Stimulated activated CD4-positive, alpha-beta T cell treated with anti-CD3 and anti-CD28 coated beads, Interleukin-1b, Interleukin-23, amount 100 ng/mL, for 4 hours (primary cell): ENCODE results near the gene FAM124A.

Experiments used
- DNase-seq, 2 donors: peaks; one replicate each; pipeline ENCODE4 v3.0.0-alpha.2; 2020; ENCODE audit warnings: low read depth in 2 of 2

FAM124A gene

GRCh38 chr13:51222037-51222685 is at the start of gene FAM124A:
TSS of gene FAM124A (plus strand) at chr13:51222398. CDS start at chr13:51222502, 104 bp downstream.
- DNase-seq = peak; percentile 26 to 52

- no peak for DNase-seq
Measured at GRCh38 chr13:51175021-51175420, 47.2 kb upstream of the FAM124A start.

GRCh38 chr13:51175639-51176038 is 46.6 kb upstream of the FAM124A start:
- DNase-seq = no peak

GRCh38 chr13:51177188-51177587 is 45.0 kb upstream of the FAM124A start:
- no peak for DNase-seq

GRCh38 chr13:51178456-51179074 is 43.6 kb upstream of the FAM124A start:
- DNase-seq = no peak

GRCh38 chr13:51179432-51179971 is 42.7 kb upstream of the FAM124A start:
- DNase-seq = no peak

- no peak for DNase-seq
Measured at GRCh38 chr13:51180853-51181511, 41.2 kb upstream of the FAM124A start.

- DNase-seq = no peak
Measured at GRCh38 chr13:51181786-51182383, 40.3 kb upstream of the FAM124A start.

- DNase-seq = no peak
Measured at GRCh38 chr13:51191743-51192142, 30.5 kb upstream of the FAM124A start.

- no peak for DNase-seq
Measured at GRCh38 chr13:51192348-51192747, 29.9 kb upstream of the FAM124A start.

- no peak for DNase-seq
Measured at GRCh38 chr13:51193387-51193786, 28.8 kb upstream of the FAM124A start.

- DNase-seq = no peak
Measured at GRCh38 chr13:51194942-51195341, 27.3 kb upstream of the FAM124A start.

- no peak for DNase-seq
Measured at GRCh38 chr13:51201886-51202285, 20.3 kb upstream of the FAM124A start.

- no peak for DNase-seq
Measured at GRCh38 chr13:51202477-51203046, 19.6 kb upstream of the FAM124A start.

GRCh38 chr13:51206584-51206983 is 15.6 kb upstream of the FAM124A start:
- no peak for DNase-seq

- DNase-seq = no peak
Measured at GRCh38 chr13:51207881-51208280, 14.3 kb upstream of the FAM124A start.

GRCh38 chr13:51208716-51209115 is 13.5 kb upstream of the FAM124A start:
- DNase-seq = no peak

- DNase-seq = no peak
Measured at GRCh38 chr13:51211910-51212309, 10.3 kb upstream of the FAM124A start.

GRCh38 chr13:51212758-51213157 is 9.4 kb upstream of the FAM124A start:
- no peak for DNase-seq

GRCh38 chr13:51213173-51213728 is 8.9 kb upstream of the FAM124A start:
- DNase-seq = no peak

- DNase-seq = no peak
Measured at GRCh38 chr13:51218626-51219025, 3.6 kb upstream of the FAM124A start.

- DNase-seq = no peak
Measured at GRCh38 chr13:51220706-51221105, 1.5 kb upstream of the FAM124A start.
